OCI-LY7 (cell line): ENCODE measurements around the gene TYW1.
"Not testable (repeated sequence)": the region's sequence is repeated elsewhere in the genome, so short reads cannot be mapped to it uniquely, and the experiment has no call there.

Experiments used
- CTCF ChIP-seq: fragments of 200-600 bp; sonication (generic); conservative IDR thresholded peaks from 2 replicates; pipeline ENCODE4 v1.5.1; 2014; ENCODE audit warnings: mild to moderate bottlenecking, antibody characterized with exemption, low read length, moderate library complexity, mixed read lengths
- EZH2phosphoT487 ChIP-seq: fragments of 200-600 bp; sonication (generic); IDR thresholded peaks from 2 replicates; pipeline ENCODE4 v1.6.1; 2018; ENCODE audit warnings: low read depth, borderline replicate concordance, mild to moderate bottlenecking, mixed run types, antibody characterized with exemption, low read length, moderate library complexity, mixed read lengths

GRCh38 chr7:67257779-67258178 lies 261.1 kb downstream of the TYW1 start:
- TF ChIP-seq CTCF, EZH2phosphoT487: not testable (repeated sequence)
